H1 (cell line): ENCODE measurements around the gene CIT. TPM values are rescaled to one million over a fixed set of nuclear protein-coding genes. Genes with fewer than 3 reads are reported as not detected.

Experiments used
- CTCF ChIA-PET: fragments of 300-600 bp; sonication (Branson Sonifier 250); formaldehyde crosslinking; loops from one replicate; lab custom pipeline; 2021; ENCODE audit not compliant: partially characterized antibody; lab: Charles Lee
- POLR2A ChIA-PET: fragments of 300-600 bp; sonication (Branson Sonifier 250); formaldehyde crosslinking; loops from one replicate; lab custom pipeline; 2021; ENCODE audit warnings: inconsistent platforms; ENCODE audit not compliant: partially characterized antibody; lab: Charles Lee
- DNase-seq, 2 experiments: peaks; one replicate each; pipeline versions ENCODE4 v3.0.0 to v3.0.0-alpha.2; 2010 to 2022; ENCODE audit warnings: low spot score in 2 of 2, low read depth in 1 of 2, mixed read lengths in 1 of 2
- FAIRE-seq: peaks from 2 replicates; lab custom pipeline; 2011; peaks lifted over from hg19 to GRCh38; lab: Jason Lieb, UNC
- H2AFZ ChIP-seq: 2 replicates; pipeline ENCODE4 v1.8.1; 2012; ENCODE audit warnings: low read length, inconsistent platforms
- H2AK5ac ChIP-seq: 2 replicates; pipeline ENCODE4 v1.6.1; 2013; ENCODE audit warnings: low read depth, low read length
- H2BK120ac ChIP-seq: replicated peaks from 2 replicates; pipeline ENCODE3; 2013; ENCODE audit warnings: low read depth, low read length, inconsistent platforms
- H2BK12ac ChIP-seq: 2 replicates; pipeline ENCODE4 v1.6.1; 2013; ENCODE audit warnings: low read depth, low read length
- H2BK15ac ChIP-seq: 2 replicates; pipeline ENCODE4 v1.6.1; 2013; ENCODE audit warnings: low read length
- H2BK20ac ChIP-seq: 2 replicates; pipeline ENCODE4 v1.6.1; 2013; ENCODE audit warnings: low read length
- H2BK5ac ChIP-seq: 2 replicates; pipeline ENCODE4 v1.6.1; 2013; ENCODE audit warnings: low read depth, low read length
- H3K14ac ChIP-seq: 2 replicates; pipeline ENCODE4 v1.6.1; 2013; ENCODE audit warnings: inconsistent platforms; ENCODE audit not compliant: insufficient read length
- H3K18ac ChIP-seq: 2 replicates; pipeline ENCODE4 v1.6.1; 2013; ENCODE audit warnings: low read length; ENCODE audit errors: extremely low read depth
- H3K23ac ChIP-seq: 2 replicates; pipeline ENCODE4 v1.6.1; 2013; ENCODE audit warnings: inconsistent platforms; ENCODE audit not compliant: insufficient read length
- H3K23me2 ChIP-seq: 2 replicates; pipeline ENCODE4 v1.6.1; 2013; ENCODE audit warnings: low read depth, low read length
- H3K27ac ChIP-seq: 2 replicates; pipeline ENCODE4 v1.6.1; 2011; ENCODE audit warnings: low read depth, low read length, inconsistent platforms
- H3K27me3 ChIP-seq, 4 experiments: replicated peaks in 1 of 4; 1 replicate in 1 of 4; 2 replicates in 3 of 4; pipeline versions ENCODE4 v1.6.1 to v1.8.1; 2011 to 2013; ENCODE audit warnings: low read length in 3 of 4, mild to moderate bottlenecking in 3 of 4, inconsistent platforms in 2 of 4, mixed read lengths in 2 of 4, moderate library complexity in 1 of 4; ENCODE audit not compliant: control insufficient read depth in 3 of 4, insufficient read depth in 3 of 4; ENCODE audit errors: extremely low read depth in 1 of 4
- H3K36me3 ChIP-seq, 4 experiments: 2 replicates each; pipeline versions ENCODE4 v1.6.1 to v1.8.1; 2011 to 2013; ENCODE audit warnings: mild to moderate bottlenecking in 4 of 4, low read length in 3 of 4, moderate library complexity in 2 of 4, control low read depth in 1 of 4, inconsistent platforms in 1 of 4; ENCODE audit not compliant: insufficient read depth in 4 of 4, control insufficient read depth in 2 of 4
- H3K4ac ChIP-seq: replicated peaks from 2 replicates; pipeline ENCODE3; 2013; ENCODE audit warnings: low read length, low read depth, mixed read lengths, inconsistent platforms; ENCODE audit not compliant: insufficient read length
- H3K4me1 ChIP-seq, 4 experiments: replicated peaks in 1 of 4; 1 replicate in 1 of 4; 2 replicates in 3 of 4; pipeline versions ENCODE4 v1.6.1 to v1.8.1; 2011 to 2013; ENCODE audit warnings: low read length in 3 of 4, inconsistent platforms in 2 of 4, mixed read lengths in 1 of 4; ENCODE audit not compliant: insufficient read depth in 4 of 4, control insufficient read depth in 3 of 4
- H3K4me2 ChIP-seq, 2 experiments: 2 replicates each; pipeline versions ENCODE4 v1.6.1 to v1.8.1; 2011 to 2013; ENCODE audit warnings: low read depth in 2 of 2, low read length in 2 of 2, control low read depth in 1 of 2, inconsistent platforms in 1 of 2, mild to moderate bottlenecking in 1 of 2; ENCODE audit not compliant: insufficient read depth in 1 of 2
- H3K4me3 ChIP-seq, 4 experiments: fragments of 200-600, 300-600 bp in 1 of 4; sonication (generic), shearing (Covaris generic), sonication (Bioruptor Twin) in 1 of 4; 2 replicates each; pipeline versions ENCODE4 v1.5.1 to v1.8.1; 2011 to 2016; ENCODE audit warnings: low read length in 4 of 4, low read depth in 3 of 4, control low read depth in 2 of 4, inconsistent platforms in 2 of 4, mild to moderate bottlenecking in 2 of 4, mixed read lengths in 1 of 4, moderate library complexity in 1 of 4; ENCODE audit not compliant: insufficient read depth in 2 of 4; ENCODE audit errors: extremely low read depth in 1 of 4
- H3K56ac ChIP-seq: replicated peaks from 2 replicates; pipeline ENCODE3; 2013; ENCODE audit warnings: low read depth, mild to moderate bottlenecking, mixed read lengths, low read length, inconsistent platforms; ENCODE audit not compliant: insufficient read length
- H3K79me1 ChIP-seq: 2 replicates; pipeline ENCODE4 v1.6.1; 2013; ENCODE audit warnings: low read depth, low read length, control low read depth
- H3K79me2 ChIP-seq, 2 experiments: 2 replicates each; pipeline versions ENCODE4 v1.6.1 to v1.8.1; 2012 to 2013; ENCODE audit warnings: low read length in 2 of 2, mild to moderate bottlenecking in 2 of 2, inconsistent platforms in 1 of 2; ENCODE audit not compliant: insufficient read depth in 2 of 2, control insufficient read depth in 1 of 2
- H3K9ac ChIP-seq, 4 experiments: replicated peaks in 1 of 4; 1 replicate in 1 of 4; 2 replicates in 3 of 4; pipeline versions ENCODE4 v1.6.1 to v1.8.1; 2011 to 2013; ENCODE audit warnings: low read depth in 3 of 4, low read length in 3 of 4, control low read depth in 2 of 4, mild to moderate bottlenecking in 2 of 4, moderate library complexity in 2 of 4, inconsistent platforms in 1 of 4; ENCODE audit errors: extremely low read depth in 1 of 4
- H3K9me3 ChIP-seq, 2 experiments: 2 replicates each; pipeline versions ENCODE4 v1.6.1 to v1.8.1; 2012 to 2013; ENCODE audit warnings: mild to moderate bottlenecking in 2 of 2, moderate library complexity in 2 of 2, control low read depth in 1 of 2, inconsistent platforms in 1 of 2, low read depth in 1 of 2, low read length in 1 of 2, mixed read lengths in 1 of 2; ENCODE audit not compliant: insufficient read depth in 2 of 2
- H4K20me1 ChIP-seq, 2 experiments: replicated peaks in 1 of 2; 2 replicates each; pipeline versions ENCODE3 to v1.8.1; 2011 to 2013; ENCODE audit warnings: inconsistent platforms in 2 of 2, low read length in 2 of 2, mild to moderate bottlenecking in 1 of 2; ENCODE audit not compliant: insufficient read depth in 2 of 2, control insufficient read depth in 1 of 2
- H4K5ac ChIP-seq: 2 replicates; pipeline ENCODE4 v1.6.1; 2013; ENCODE audit warnings: low read length, low read depth, mixed read lengths, inconsistent platforms; ENCODE audit not compliant: insufficient read length
- H4K8ac ChIP-seq: 2 replicates; pipeline ENCODE4 v1.8.0; 2013; ENCODE audit warnings: mild to moderate bottlenecking, moderate library complexity, low read length, inconsistent platforms; ENCODE audit not compliant: insufficient read depth; ENCODE audit errors: extremely low read depth
- H4K91ac ChIP-seq: replicated peaks from 2 replicates; pipeline ENCODE3; 2013; ENCODE audit warnings: low read length, mixed read lengths, inconsistent platforms; ENCODE audit not compliant: insufficient read length
- ASH2L ChIP-seq: fragments of 200-600, 300-600 bp; sonication (generic); IDR thresholded peaks from one replicate; pipeline ENCODE4 v1.7.1; 2017; ENCODE audit warnings: low read length
- ATF3 ChIP-seq: IDR thresholded peaks from 2 replicates; pipeline ENCODE4 v1.6.1; 2011; ENCODE audit warnings: low read depth, mild to moderate bottlenecking, low read length; ENCODE audit not compliant: insufficient read depth
- CHD1 ChIP-seq: IDR thresholded peaks from 2 replicates; pipeline ENCODE4 v1.6.1; 2012; ENCODE audit warnings: low read depth, low read length, improper control_type of control experiment
- CHD2 ChIP-seq: IDR thresholded peaks from 2 replicates; pipeline ENCODE4 v1.6.1; 2012; ENCODE audit warnings: low read length, improper control_type of control experiment
- CTBP2 ChIP-seq: IDR thresholded peaks from 2 replicates; pipeline ENCODE4 v1.7.0; 2011; ENCODE audit warnings: borderline replicate concordance, mild to moderate bottlenecking, moderate library complexity, mixed read lengths, low read length; ENCODE audit not compliant: insufficient read depth, insufficient read length
- JUN ChIP-seq: IDR thresholded peaks from 2 replicates; pipeline ENCODE4 v1.6.1; 2011; ENCODE audit warnings: low read depth, mild to moderate bottlenecking, improper control_type of control experiment, low read length
- JUND ChIP-seq: IDR thresholded peaks from 2 replicates; pipeline ENCODE4 v1.6.1; 2011; ENCODE audit warnings: mild to moderate bottlenecking, improper control_type of control experiment, low read length
- KDM5A ChIP-seq: fragments of 200-600 bp; IDR thresholded peaks from 2 replicates; pipeline ENCODE4 v1.7.1; 2012; ENCODE audit warnings: mild to moderate bottlenecking, low read length, inconsistent platforms, mixed read lengths
- NRF1 ChIP-seq: IDR thresholded peaks from 2 replicates; pipeline ENCODE4 v1.6.1; 2011; ENCODE audit warnings: mild to moderate bottlenecking, low read depth, low read length, improper control_type of control experiment
- POLR2AphosphoS5 ChIP-seq: IDR thresholded peaks from 2 replicates; pipeline ENCODE4 v1.6.1; 2011; ENCODE audit warnings: low read depth, low read length
- RFX5 ChIP-seq: IDR thresholded peaks from 2 replicates; pipeline ENCODE4 v1.6.1; 2011; ENCODE audit warnings: low read depth, low read length, improper control_type of control experiment, borderline replicate concordance
- RXRA ChIP-seq: IDR thresholded peaks from 2 replicates; pipeline ENCODE4 v1.6.1; 2011; ENCODE audit warnings: low read depth, mild to moderate bottlenecking, low read length, moderate library complexity; ENCODE audit not compliant: insufficient read depth
- SP2 ChIP-seq: IDR thresholded peaks from 2 replicates; pipeline ENCODE4 v1.6.1; 2012; ENCODE audit warnings: mild to moderate bottlenecking, low read length, inconsistent platforms
- SP4 ChIP-seq: IDR thresholded peaks from 2 replicates; pipeline ENCODE4 v1.6.1; 2012; ENCODE audit warnings: low read length, inconsistent platforms
- SUZ12 ChIP-seq: fragments of 200-600 bp; sonication (generic); IDR thresholded peaks from 2 replicates; pipeline ENCODE4 v1.6.1; 2012; ENCODE audit warnings: mild to moderate bottlenecking, inconsistent platforms, low read length, moderate library complexity, mixed read lengths
- WGBS, 2 experiments: shearing (Covaris generic) in 1 of 2; methylation state at CpG; one replicate each; pipeline versions ENCODE4 v1.1.6 to v1.1.7; 2013 to 2015; ENCODE audit warnings: low lambda C conversion rate in 2 of 2, mixed read lengths in 2 of 2, inconsistent platforms in 1 of 2, low coverage in 1 of 2, missing lambda C conversion rate in 1 of 2; ENCODE audit not compliant: insufficient replicate concordance in 2 of 2, insufficient coverage in 1 of 2, insufficient read length in 1 of 2; ENCODE audit errors: extremely low coverage in 1 of 2, missing lambda C conversion rate in 1 of 2; 5-methylcytosine and 5-hydroxymethylcytosine counted together
- polyA plus RNA-seq, 7 experiments: library from polyadenylated mRNA; depleted of rRNA in 3 of 7; stranded (reverse) in 5 of 7; unstranded in 2 of 7; fragments of >200 nt in 5 of 7; fragments of 200-250 nt in 2 of 7; gene quantifications; 1 replicate in 5 of 7; 2 replicates in 1 of 7; 4 replicates in 1 of 7; pipeline versions ENCODE4 v1.2.1 to v1.2.3, GENCODE V29; 2011 to 2013; ENCODE audit warnings: missing spikeins in 2 of 7, mixed read lengths in 2 of 7
- total RNA-seq: library from RNA; stranded (reverse); fragmentation: NEBNext Ultra II Directional; extraction: Animal tissue kit (Norgen Biotek cat#: 25700); gene quantifications from 2 replicates; pipeline ENCODE4 v1.2.1, GENCODE V29; 2021

CIT gene
- total and polyA plus RNA-seq, 2 of the 8 experiments (the other 6 are each of a cell fraction or from before 2014, with no cell fraction given): 17.1 to 60.9 TPM

GRCh38 chr12:119877639-119877948, 474 bp upstream of the CIT start:
- no peak overlapping the region for H3K23ac ChIP-seq
- peak overlapping the region; percentile 75 for H4K91ac ChIP-seq
- no peak overlapping the region for H3K4ac ChIP-seq
- H4K5ac ChIP-seq: peak overlapping the region; percentile 49
- ChIA-PET POLR2A (interaction anchor here (0.8 to 3.8 kb wide), 4 partner anchors 9 to 414 kb away, joined by 3 to 13 read pairs (median 4); partner anchors contain the start of gene RNU4-2), CTCF (interaction anchor here (1.1 kb wide), 1 partner anchor 25 kb away, joined by 3 read pairs; no protein-coding TSS in a partner anchor)
- no peak for DNase-seq
- peak overlapping the region; percentile 95 for H2AFZ ChIP-seq
- no peak overlapping the region for H2BK20ac ChIP-seq
- no peaks in the 10 kb centered on the region for H4K20me1 ChIP-seq
- no peak overlapping the region for H3K27ac ChIP-seq
- peak overlapping the region; percentile 76; the same call in 1 of the 2 replicates for H3K18ac ChIP-seq
- H3K79me2 ChIP-seq: peaks cover 0 to 8% of the 10 kb centered on the region in 2 experiments; a peak in 2 of 4 replicates
- no peak overlapping the region for H2AK5ac ChIP-seq
- peak overlapping the region in 2 of 4 experiments; percentile 4 to 39; a peak in 3 of 7 replicates for H3K9ac ChIP-seq
- no peaks in the 10 kb centered on the region for H3K79me1 ChIP-seq
- H2BK15ac ChIP-seq: no peak overlapping the region
- peaks cover 3 to 21% (median 9%) of the 10 kb centered on the region in 4 experiments; a peak in 6 of 8 replicates for H3K36me3 ChIP-seq
- H3K27me3 ChIP-seq: no peaks in the 10 kb centered on the region
- H4K8ac ChIP-seq: no peak overlapping the region
- H2BK5ac ChIP-seq: peak overlapping the region; percentile 20
- peaks cover 4% of the 10 kb centered on the region; the same call in 1 of the 2 replicates for H3K23me2 ChIP-seq
- H3K56ac ChIP-seq: peak overlapping the region; percentile 34
- FAIRE-seq: no peak
- no peak overlapping the region for H2BK120ac ChIP-seq
- H3K9me3 ChIP-seq: no peaks in the 10 kb centered on the region
- H3K4me1 ChIP-seq: no peaks in the 10 kb centered on the region; a peak in 2 of 7 replicates
- peak overlapping the region; percentile 28 to 94 (median 89) for H3K4me3 ChIP-seq
- 28% methylated on average over 4 of the region's 4 CpGs; no CpG with 5 or more reads in 1 of the 2 experiments for WGBS, 2 experiments
- no peak overlapping the region for H3K14ac ChIP-seq
- H2BK12ac ChIP-seq: no peak overlapping the region
- H3K4me2 ChIP-seq: peak overlapping the region; percentile 59 to 83
- TF ChIP-seq CHD1 (no peak), JUND (no peak), CTBP2 (no peak), POLR2AphosphoS5 (no peak), CHD2 (no peak), NRF1 (no peak), SP2 (no peak), JUN (no peak), ATF3 (no peak), RXRA (no peak), KDM5A (no peak), ASH2L (no peak), SUZ12 (no peak), RFX5 (no peak), SP4 (no peak)
